ENCODE results near the gene LOC101059915.
"Not testable (repeated sequence)": the region's sequence is repeated elsewhere in the genome, so short reads cannot be mapped to it uniquely, and the experiment has no call there.

- not testable (repeated sequence) for TF ChIP-seq CTCF (optimal IDR thresholded peaks at IDR 0.05 in 1 of 3, IDR thresholded peaks at IDR 0.05 in 1 of 3, conservative IDR thresholded peaks at IDR 0.05 in 1 of 3; ENCODE audit: extremely low read depth in 1 of 3, insufficient read depth in 2 of 3, low read length in 3 of 3); EZH2 (IDR thresholded peaks at IDR 0.05; ENCODE audit: low read length)
Measured at GRCh38 chrX:71662654-71663053, 4.7 kb upstream of the LOC101059915 start.
